ENCODE measurements around the gene PM20D1.
"Not testable (repeated sequence)": the region's sequence is repeated elsewhere in the genome, so short reads cannot be mapped to it uniquely, and the experiment has no call there.

PM20D1 gene

GRCh38 chr1:205834751-205835150 is 15.2 kb downstream of the PM20D1 start:
- H3K4me3 ChIP-seq (ENCODE audit: control insufficient read depth, low read depth, low read length), result no peak overlapping the region
- DNase-seq (ENCODE audit: low read depth), result no peak
- no peak for TF ChIP-seq CTCF (IDR thresholded peaks at IDR 0.05; ENCODE audit: control insufficient read depth, insufficient read depth, low read depth, low read length, missing control alignments)

- DNase-seq (ENCODE audit: low read depth), result no peak
- no peak overlapping the region for H3K4me3 ChIP-seq (ENCODE audit: control insufficient read depth, low read depth, low read length)
- TF ChIP-seq CTCF (IDR thresholded peaks at IDR 0.05; ENCODE audit: control insufficient read depth, insufficient read depth, low read depth, low read length, missing control alignments), result no peak
These were observed 17.6 kb downstream of the PM20D1 start for GRCh38 chr1:205832326-205832751.

- H3K4me3 ChIP-seq (ENCODE audit: control insufficient read depth, low read depth, low read length), result no peak overlapping the region
- no peak for DNase-seq (ENCODE audit: low read depth)
- TF ChIP-seq CTCF (IDR thresholded peaks at IDR 0.05; ENCODE audit: control insufficient read depth, insufficient read depth, low read depth, low read length, missing control alignments), result no peak
These were observed 22.3 kb downstream of the PM20D1 start for GRCh38 chr1:205827623-205828022.

- no peak overlapping the region for H3K4me3 ChIP-seq (ENCODE audit: control insufficient read depth, low read depth, low read length)
- TF ChIP-seq CTCF (IDR thresholded peaks at IDR 0.05; ENCODE audit: control insufficient read depth, insufficient read depth, low read depth, low read length, missing control alignments), result no peak
- no peak for DNase-seq (ENCODE audit: low read depth)
These were observed 22.9 kb downstream of the PM20D1 start for GRCh38 chr1:205826995-205827394.

- H3K4me3 ChIP-seq (ENCODE audit: control insufficient read depth, low read depth, low read length), result no peak overlapping the region
- TF ChIP-seq CTCF (IDR thresholded peaks at IDR 0.05; ENCODE audit: control insufficient read depth, insufficient read depth, low read depth, low read length, missing control alignments), result no peak
- no peak for DNase-seq (ENCODE audit: low read depth)
These were observed 23.7 kb downstream of the PM20D1 start for GRCh38 chr1:205826016-205826806.

GRCh38 chr1:205824180-205824579 is 25.8 kb downstream of the PM20D1 start:
- H3K4me3 ChIP-seq (ENCODE audit: control insufficient read depth, low read depth, low read length), result no peak overlapping the region

GRCh38 chr1:205823260-205823659 is 26.7 kb downstream of the PM20D1 start:
- not testable (repeated sequence) for DNase-seq (ENCODE audit: low read depth); H3K4me3 ChIP-seq (ENCODE audit: control insufficient read depth, low read depth, low read length)

More at GRCh38 chr1:205824180-205824579, 25.8 kb downstream of the PM20D1 start:
- no peak for TF ChIP-seq CTCF (IDR thresholded peaks at IDR 0.05; ENCODE audit: control insufficient read depth, insufficient read depth, low read depth, low read length, missing control alignments)
- DNase-seq (ENCODE audit: low read depth), result no peak
